Panc1 (cell line): ENCODE data around the gene CSTF1.

Source experiments
- CTCF ChIP-seq: fragments of 450-650 bp; IDR thresholded peaks from 2 replicates; pipeline ENCODE4 v1.5.1; 2017; ENCODE audit warnings: mild to moderate bottlenecking
- POLR2AphosphoS5 ChIP-seq: IDR thresholded peaks from 2 replicates; pipeline ENCODE4 v1.6.1; 2012; ENCODE audit warnings: mild to moderate bottlenecking, low read depth, low read length, moderate library complexity
- TCF7L2 ChIP-seq: IDR thresholded peaks from 2 replicates; pipeline ENCODE4 v1.6.1; 2011; ENCODE audit warnings: mild to moderate bottlenecking, low read depth, low read length, inconsistent platforms

- no peak for TF ChIP-seq CTCF
- no peak for TF ChIP-seq POLR2AphosphoS5
- no peak for TF ChIP-seq TCF7L2
These were observed 36.0 kb downstream of the CSTF1 start for GRCh38 chr20:56428410-56428809.
